A549 (cell line): ENCODE measurements around the gene CBX3. TPM values are rescaled to one million over a fixed set of nuclear protein-coding genes. Genes with fewer than 3 reads are reported as not detected.

ENCODE experiments used
- polyA plus RNA-seq, 4 experiments: library from polyadenylated mRNA; depleted of rRNA in 3 of 4; stranded (reverse); fragments of >200 nt; fragmentation: RNase III in 1 of 4; extraction: RNeasy Plus Mini Kit Qiagen cat#74134 plus additional on column Dnase treatment in 1 of 4; gene quantifications; 2 replicates in 3 of 4; 3 replicates in 1 of 4; pipeline ENCODE4 v1.2.3, GENCODE V29; 2011 to 2017

The CBX3 gene
- polyA plus RNA-seq, 2 of the 4 experiments (the other 2 are of a cell fraction), result 275 to 288 TPM

Other genes with a start within 250 kb of the CBX3 start
- gene NFE2L3, start 49.5 kb upstream of the CBX3 start, polyA plus RNA-seq (2011; rRNA removed), result 9.6 and 11.4 TPM in 2 replicates
- 4.9 to 10.0 TPM (median 6.7 TPM) in 3 replicates for gene NFE2L3, start 49.5 kb upstream of the CBX3 start, polyA plus RNA-seq (2017; fragmentation: RNase III; extraction: RNeasy Plus Mini Kit Qiagen cat#74134 plus additional on column Dnase treatment)
- gene HNRNPA2B1, start 999 bp upstream of the CBX3 start, polyA plus RNA-seq (2011; rRNA removed), result 595 and 1,070 TPM in 2 replicates
- 2,246 to 2,255 TPM (median 2,251 TPM) in 3 replicates for gene HNRNPA2B1, start 999 bp upstream of the CBX3 start, polyA plus RNA-seq (2017; fragmentation: RNase III; extraction: RNeasy Plus Mini Kit Qiagen cat#74134 plus additional on column Dnase treatment)
- 10.1 and 12.6 TPM in 2 replicates for gene SNX10, start 90.1 kb downstream of the CBX3 start, polyA plus RNA-seq (2011; rRNA removed)
- 4.5 to 5.5 TPM (median 5.1 TPM) in 3 replicates for gene SNX10, start 90.1 kb downstream of the CBX3 start, polyA plus RNA-seq (2017; fragmentation: RNase III; extraction: RNeasy Plus Mini Kit Qiagen cat#74134 plus additional on column Dnase treatment)